GM13976 (cell line): ENCODE measurements around the gene CHSY1.

Experiments
- DNase-seq: peaks from one replicate; pipeline ENCODE4 v3.0.0; 2012; ENCODE audit warnings: low spot score
- in situ Hi-C: fragments of 300-500 bp; cut with MboI; formaldehyde crosslinking; loops from one replicate; pipeline ENCODE4 v1.12.0; 2022; ENCODE audit warnings: low sequenced_read_pairs, mixed read lengths, inconsistent platforms; ENCODE audit not compliant: unreplicated experiment
- TF ChIP-seq, protein P1 (sequence below): IDR thresholded peaks from 2 replicates; pipeline ENCODE4 v1.5.1; 2012; ENCODE audit warnings: borderline replicate concordance, mild to moderate bottlenecking; ENCODE audit not compliant: insufficient read depth; ENCODE audit errors: extremely low read depth, missing control alignments, control extremely low read depth

Gene CHSY1

GRCh38 chr15:101191242-101191641 is 60.6 kb downstream of the CHSY1 start:
- DNase-seq, result no peak
- in situ Hi-C loops, result no loop called here
- TF ChIP-seq, protein P1, sequence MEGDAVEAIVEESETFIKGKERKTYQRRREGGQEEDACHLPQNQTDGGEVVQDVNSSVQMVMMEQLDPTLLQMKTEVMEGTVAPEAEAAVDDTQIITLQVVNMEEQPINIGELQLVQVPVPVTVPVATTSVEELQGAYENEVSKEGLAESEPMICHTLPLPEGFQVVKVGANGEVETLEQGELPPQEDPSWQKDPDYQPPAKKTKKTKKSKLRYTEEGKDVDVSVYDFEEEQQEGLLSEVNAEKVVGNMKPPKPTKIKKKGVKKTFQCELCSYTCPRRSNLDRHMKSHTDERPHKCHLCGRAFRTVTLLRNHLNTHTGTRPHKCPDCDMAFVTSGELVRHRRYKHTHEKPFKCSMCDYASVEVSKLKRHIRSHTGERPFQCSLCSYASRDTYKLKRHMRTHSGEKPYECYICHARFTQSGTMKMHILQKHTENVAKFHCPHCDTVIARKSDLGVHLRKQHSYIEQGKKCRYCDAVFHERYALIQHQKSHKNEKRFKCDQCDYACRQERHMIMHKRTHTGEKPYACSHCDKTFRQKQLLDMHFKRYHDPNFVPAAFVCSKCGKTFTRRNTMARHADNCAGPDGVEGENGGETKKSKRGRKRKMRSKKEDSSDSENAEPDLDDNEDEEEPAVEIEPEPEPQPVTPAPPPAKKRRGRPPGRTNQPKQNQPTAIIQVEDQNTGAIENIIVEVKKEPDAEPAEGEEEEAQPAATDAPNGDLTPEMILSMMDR, result no peak

DNA sequence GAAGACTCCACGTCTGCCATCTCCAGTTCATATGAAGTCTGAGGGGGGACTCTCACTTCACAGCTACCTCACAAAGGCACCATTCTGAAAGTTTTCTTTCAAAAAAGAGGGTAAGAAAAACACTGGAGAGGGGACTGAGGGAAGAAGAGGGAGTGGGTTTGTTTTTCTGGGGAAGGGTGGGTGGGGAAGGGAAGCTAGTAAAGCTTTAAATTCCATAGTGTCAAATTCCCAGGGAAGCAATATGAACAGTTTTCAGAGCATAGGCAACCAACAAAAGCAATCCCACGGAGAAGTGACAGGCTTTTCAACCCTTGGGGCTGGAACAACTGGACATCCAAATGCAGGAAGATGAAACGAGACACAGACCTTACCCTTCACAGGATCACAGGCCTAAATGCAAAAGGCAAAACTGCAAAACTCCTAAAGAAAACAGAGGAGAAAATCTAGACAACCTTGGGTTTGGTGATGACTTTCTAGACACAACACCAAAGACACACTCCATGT is 61.7 kb downstream of the CHSY1 start:
- TF ChIP-seq, protein P1, result no peak
- in situ Hi-C loops, result no loop called here
- DNase-seq, result no peak

GRCh38 chr15:101189409-101190091 is 62.3 kb downstream of the CHSY1 start:
- DNase-seq, result no peak
- TF ChIP-seq, protein P1, result no peak
- in situ Hi-C loops, result no loop called here

- peak; percentile 76 for DNase-seq
- TF ChIP-seq, protein P1, result no peak
- in situ Hi-C loops, result no loop called here
These were observed 63.0 kb downstream of the CHSY1 start for GRCh38 chr15:101188637-101189408.

GRCh38 chr15:101187820-101188636 is 63.8 kb downstream of the CHSY1 start:
- no peak for DNase-seq
- TF ChIP-seq, protein P1, result no peak
- in situ Hi-C loops, result no loop called here

GRCh38 chr15:101185770-101186169 is 66.1 kb downstream of the CHSY1 start:
- no peak for DNase-seq
- in situ Hi-C loops, result no loop called here
- TF ChIP-seq, protein P1, result no peak
